Stimulated activated CD8-positive, alpha-beta memory T cell treated with anti-CD3 and anti-CD28 coated beads, Interleukin-15, amount 100 ng/mL, for 1 hour (primary cell): ENCODE measurements around the gene C16orf89.
"Not testable (repeated sequence)": the region's sequence is repeated elsewhere in the genome, so short reads cannot be mapped to it uniquely, and the experiment has no call there.

Experiments used
- DNase-seq: peaks from one replicate; pipeline ENCODE4 v3.0.0-alpha.2; 2020; ENCODE audit warnings: low read depth

C16orf89 gene

GRCh38 chr16:5065813-5066212, at the start of gene C16orf89:
Gene C16orf89 (minus strand): TSS chr16:5065956. CDS start chr16:5065908, 48 bp downstream.
- DNase-seq: no peak

- not testable (repeated sequence) for DNase-seq
Measured at GRCh38 chr16:5110933-5111332, 45.2 kb upstream of the C16orf89 start.

- DNase-seq: no peak
Measured at GRCh38 chr16:5108505-5109158, 42.9 kb upstream of the C16orf89 start.

GRCh38 chr16:5105039-5105438, 39.3 kb upstream of the C16orf89 start:
- DNase-seq: not testable (repeated sequence)

GRCh38 chr16:5103296-5104032, 37.7 kb upstream of the C16orf89 start:
- DNase-seq: not testable (repeated sequence)

- DNase-seq: not testable (repeated sequence)
Measured at GRCh38 chr16:5099174-5099573, 33.4 kb upstream of the C16orf89 start.

GRCh38 chr16:5098221-5099159, 32.7 kb upstream of the C16orf89 start:
- DNase-seq: peak; percentile 91

GRCh38 chr16:5097470-5098220, 31.9 kb upstream of the C16orf89 start, which contains the start of gene EEF2KMT:
Gene EEF2KMT (minus strand): TSS chr16:5097795. CDS start chr16:5097739, 56 bp downstream.
- DNase-seq: peak; percentile 80

- DNase-seq: not testable (repeated sequence)
Measured at GRCh38 chr16:5097061-5097469, 31.3 kb upstream of the C16orf89 start.

GRCh38 chr16:5096437-5097060, 30.8 kb upstream of the C16orf89 start:
- not testable (repeated sequence) for DNase-seq

- not testable (repeated sequence) for DNase-seq
Measured at GRCh38 chr16:5095145-5095830, 29.5 kb upstream of the C16orf89 start.

- not testable (repeated sequence) for DNase-seq
Measured at GRCh38 chr16:5093746-5094145, 28.0 kb upstream of the C16orf89 start.

GRCh38 chr16:5093081-5093480, 27.3 kb upstream of the C16orf89 start:
- not testable (repeated sequence) for DNase-seq

- DNase-seq: not testable (repeated sequence)
Measured at GRCh38 chr16:5090592-5090991, 24.8 kb upstream of the C16orf89 start.

- DNase-seq: not testable (repeated sequence)
Measured at GRCh38 chr16:5089911-5090555, 24.3 kb upstream of the C16orf89 start.

- not testable (repeated sequence) for DNase-seq
Measured at GRCh38 chr16:5088936-5089335, 23.2 kb upstream of the C16orf89 start.

- not testable (repeated sequence) for DNase-seq
Measured at GRCh38 chr16:5088086-5088790, 22.5 kb upstream of the C16orf89 start.

GRCh38 chr16:5085716-5086115, 20.0 kb upstream of the C16orf89 start:
- DNase-seq: not testable (repeated sequence)

GRCh38 chr16:5084802-5085201, 19.0 kb upstream of the C16orf89 start:
- peak; percentile 23 for DNase-seq
